ENCODE data around the gene ELMO1.

Gene ELMO1

GRCh38 chr7:36969376-36969775 is 479.3 kb downstream of the ELMO1 start:
- Mint-ChIP-seq H3K4me1 (peaks cover 48% of the 10 kb centered on the region), H3K27ac (peak overlapping the region; percentile 2)

DNA sequence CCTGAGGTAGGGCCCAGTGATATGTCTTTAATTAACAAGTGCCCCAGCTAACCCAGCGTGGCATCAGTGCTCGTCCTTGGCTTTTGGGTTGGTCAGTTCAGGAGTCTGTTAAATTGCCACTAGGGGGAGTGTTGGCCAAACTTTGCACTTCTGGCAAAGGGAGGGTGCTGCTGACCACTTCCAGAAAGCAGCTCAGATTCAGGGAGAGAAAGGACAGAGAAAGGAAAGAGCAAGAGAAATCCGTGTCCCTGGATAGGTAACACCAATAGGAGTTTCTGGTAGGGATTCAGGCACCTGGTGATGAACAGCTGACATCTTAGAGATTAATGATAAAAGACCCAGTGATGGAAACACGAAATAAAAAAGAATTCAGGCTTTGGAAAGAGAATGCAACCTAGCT is 481.3 kb downstream of the ELMO1 start:
- H3K27ac Mint-ChIP-seq = no peak overlapping the region
- H3K4me3 Mint-ChIP-seq = no peak overlapping the region
- H3K36me3 Mint-ChIP-seq = peaks cover 31% of the 10 kb centered on the region
- H3K4me1 Mint-ChIP-seq = peaks cover 56% of the 10 kb centered on the region
- no peaks in the 10 kb centered on the region for H3K9me3 Mint-ChIP-seq
- no peaks in the 10 kb centered on the region for H3K27me3 Mint-ChIP-seq

More at GRCh38 chr7:36969376-36969775, 479.3 kb downstream of the ELMO1 start:
- peaks cover 25% of the 10 kb centered on the region for H3K36me3 Mint-ChIP-seq
- H3K9me3 Mint-ChIP-seq = no peaks in the 10 kb centered on the region
- H3K4me3 Mint-ChIP-seq = no peak overlapping the region
- no peaks in the 10 kb centered on the region for H3K27me3 Mint-ChIP-seq

GRCh38 chr7:36966636-36967035 is 482.0 kb downstream of the ELMO1 start:
- no peak overlapping the region for H3K27ac Mint-ChIP-seq
- H3K9me3 Mint-ChIP-seq = no peaks in the 10 kb centered on the region
- H3K4me3 Mint-ChIP-seq = no peak overlapping the region
- H3K27me3 Mint-ChIP-seq = no peaks in the 10 kb centered on the region
- peaks cover 36% of the 10 kb centered on the region for H3K36me3 Mint-ChIP-seq
- H3K4me1 Mint-ChIP-seq = peaks cover 58% of the 10 kb centered on the region

- Mint-ChIP-seq H3K36me3 (peaks cover 30% of the 10 kb centered on the region), H3K27ac (no peak overlapping the region), H3K4me3 (no peak overlapping the region), H3K9me3 (no peaks in the 10 kb centered on the region), H3K4me1 (peaks cover 54% of the 10 kb centered on the region), H3K27me3 (no peaks in the 10 kb centered on the region)
These were observed 482.6 kb downstream of the ELMO1 start for GRCh38 chr7:36966039-36966438.

GRCh38 chr7:36965625-36966024 is 483.0 kb downstream of the ELMO1 start:
- Mint-ChIP-seq H3K4me3 (no peak overlapping the region), H3K9me3 (no peaks in the 10 kb centered on the region), H3K27ac (no peak overlapping the region), H3K27me3 (no peaks in the 10 kb centered on the region), H3K4me1 (peaks cover 54% of the 10 kb centered on the region), H3K36me3 (peaks cover 26% of the 10 kb centered on the region)

GRCh38 chr7:36964297-36964696 is 484.4 kb downstream of the ELMO1 start:
- H3K36me3 Mint-ChIP-seq = peaks cover 26% of the 10 kb centered on the region
- no peaks in the 10 kb centered on the region for H3K9me3 Mint-ChIP-seq
- no peak overlapping the region for H3K27ac Mint-ChIP-seq
- H3K4me1 Mint-ChIP-seq = peaks cover 49% of the 10 kb centered on the region
- no peak overlapping the region for H3K4me3 Mint-ChIP-seq
- no peaks in the 10 kb centered on the region for H3K27me3 Mint-ChIP-seq

- Mint-ChIP-seq H3K27me3 (no peaks in the 10 kb centered on the region), H3K9me3 (no peaks in the 10 kb centered on the region), H3K36me3 (peaks cover 22% of the 10 kb centered on the region), H3K27ac (peak overlapping the region; percentile 56), H3K4me3 (no peak overlapping the region), H3K4me1 (peaks cover 45% of the 10 kb centered on the region)
These were observed 486.3 kb downstream of the ELMO1 start for GRCh38 chr7:36962367-36962766.

DNA sequence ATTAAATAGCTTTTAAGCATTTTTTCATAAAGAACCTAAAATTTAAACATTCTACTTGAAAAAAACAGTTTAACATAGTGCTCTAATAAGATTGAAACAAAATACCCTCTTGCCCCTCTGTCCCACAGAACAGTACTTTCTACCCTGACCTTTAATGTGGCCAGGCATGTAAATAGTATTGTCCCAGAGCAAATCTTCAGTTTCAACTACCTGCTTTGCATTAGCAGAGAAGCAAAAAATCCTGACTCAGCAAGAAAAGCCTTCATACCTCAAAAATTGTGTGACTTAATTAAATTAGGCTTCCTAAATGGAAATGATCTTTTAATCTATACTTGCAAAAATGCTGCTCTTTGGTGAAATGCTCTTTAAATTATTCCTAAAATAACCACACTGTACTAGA is 487.0 kb downstream of the ELMO1 start:
- no peaks in the 10 kb centered on the region for H3K27me3 Mint-ChIP-seq
- H3K36me3 Mint-ChIP-seq = peaks cover 20% of the 10 kb centered on the region
- H3K4me3 Mint-ChIP-seq = no peak overlapping the region
- H3K27ac Mint-ChIP-seq = no peak overlapping the region
- H3K4me1 Mint-ChIP-seq = peaks cover 43% of the 10 kb centered on the region
- no peaks in the 10 kb centered on the region for H3K9me3 Mint-ChIP-seq

DNA sequence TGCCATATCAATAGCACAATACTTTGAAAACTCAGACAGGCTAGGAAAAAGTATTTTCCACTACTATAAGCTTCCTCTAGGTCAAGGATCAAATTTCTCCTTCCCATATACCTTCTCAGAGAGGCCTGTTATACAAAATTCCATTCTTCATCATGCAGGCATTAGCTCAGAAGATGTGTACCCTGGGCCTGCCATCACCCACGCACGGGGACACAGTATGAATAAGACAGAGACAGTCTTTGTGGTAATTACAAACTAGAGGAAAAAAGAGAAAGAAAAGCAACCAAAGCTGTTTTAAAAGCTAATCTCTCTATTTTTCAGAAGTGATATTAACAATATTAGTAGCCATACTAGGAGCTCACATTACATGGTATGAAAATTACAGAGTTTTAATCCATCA is 487.6 kb downstream of the ELMO1 start:
- H3K9me3 Mint-ChIP-seq = no peaks in the 10 kb centered on the region
- H3K4me3 Mint-ChIP-seq = no peak overlapping the region
- no peaks in the 10 kb centered on the region for H3K27me3 Mint-ChIP-seq
- peaks cover 25% of the 10 kb centered on the region for H3K36me3 Mint-ChIP-seq
- H3K27ac Mint-ChIP-seq = peak overlapping the region; percentile 26
- H3K4me1 Mint-ChIP-seq = peaks cover 39% of the 10 kb centered on the region

DNA sequence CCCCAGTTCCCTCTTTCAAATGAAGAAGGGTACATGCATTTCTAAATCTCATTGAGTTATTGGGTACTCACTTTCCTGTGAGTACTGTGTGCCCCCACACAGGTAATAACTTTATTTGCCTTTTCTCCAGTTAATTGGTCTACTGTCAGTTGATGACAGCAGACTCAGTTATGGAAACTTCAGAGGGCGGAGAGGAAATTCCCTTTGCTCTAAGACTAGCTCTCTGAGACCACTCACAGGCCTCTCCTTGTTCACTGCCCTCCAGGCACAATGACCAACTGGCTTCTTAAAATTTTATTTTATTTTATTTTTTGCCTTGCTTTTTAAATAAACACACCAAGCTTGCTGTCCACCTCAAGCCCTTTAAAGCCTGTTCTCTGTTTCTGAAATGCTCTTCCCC is 488.6 kb downstream of the ELMO1 start:
- Mint-ChIP-seq H3K4me3 (no peak overlapping the region), H3K27ac (no peak overlapping the region), H3K27me3 (no peaks in the 10 kb centered on the region), H3K36me3 (peaks cover 32% of the 10 kb centered on the region), H3K4me1 (peaks cover 41% of the 10 kb centered on the region), H3K9me3 (no peaks in the 10 kb centered on the region)

GRCh38 chr7:36958111-36958733 is 490.4 kb downstream of the ELMO1 start:
- Mint-ChIP-seq H3K36me3 (peaks cover 34% of the 10 kb centered on the region), H3K4me1 (peaks cover 29% of the 10 kb centered on the region), H3K9me3 (no peaks in the 10 kb centered on the region), H3K27me3 (no peaks in the 10 kb centered on the region), H3K4me3 (no peak overlapping the region), H3K27ac (no peak overlapping the region)

DNA sequence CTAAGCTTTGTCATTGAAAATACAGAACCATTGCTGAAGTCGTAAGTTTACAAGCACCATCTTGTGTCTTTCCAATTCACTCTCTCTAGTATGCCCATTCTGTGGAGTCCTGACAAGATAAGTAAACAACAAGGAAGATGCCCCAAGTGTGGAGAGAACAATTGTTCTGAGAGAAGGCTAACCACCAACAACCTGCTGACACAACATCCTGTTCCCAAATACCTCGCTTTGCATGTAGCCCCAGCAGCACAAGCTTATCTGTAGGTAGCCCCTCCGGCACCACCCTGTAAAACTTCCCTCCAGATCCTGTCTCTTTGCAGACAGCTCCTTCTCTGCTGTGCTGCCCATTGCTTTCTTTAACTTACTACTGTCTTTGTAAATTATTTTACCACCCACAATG is 491.0 kb downstream of the ELMO1 start:
- peaks cover 26% of the 10 kb centered on the region for H3K4me1 Mint-ChIP-seq
- H3K36me3 Mint-ChIP-seq = peaks cover 31% of the 10 kb centered on the region
- no peak overlapping the region for H3K27ac Mint-ChIP-seq
- H3K4me3 Mint-ChIP-seq = no peak overlapping the region
- no peaks in the 10 kb centered on the region for H3K9me3 Mint-ChIP-seq
- no peaks in the 10 kb centered on the region for H3K27me3 Mint-ChIP-seq

DNA sequence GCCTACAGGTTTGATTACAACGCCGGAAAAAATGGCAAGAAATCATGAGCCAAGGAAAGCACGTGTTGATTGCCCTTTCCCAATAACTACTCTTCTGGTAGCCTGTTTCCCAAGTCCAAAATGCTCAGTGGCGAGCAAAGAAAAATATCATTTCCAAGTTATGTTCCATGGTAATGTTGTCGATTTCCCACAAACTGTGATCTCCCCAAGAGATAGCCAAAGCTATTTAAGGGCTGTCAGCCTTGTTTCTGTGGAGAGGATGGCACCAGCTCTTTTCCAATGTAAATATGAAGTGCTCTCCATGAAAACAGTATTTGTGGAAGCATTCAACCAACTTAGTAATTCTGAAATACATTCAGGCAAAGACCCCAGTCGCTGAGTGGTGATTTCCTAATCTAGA is 491.9 kb downstream of the ELMO1 start:
- Mint-ChIP-seq H3K9me3 (peaks cover 5% of the 10 kb centered on the region), H3K4me1 (peaks cover 18% of the 10 kb centered on the region), H3K27me3 (no peaks in the 10 kb centered on the region), H3K27ac (no peak overlapping the region), H3K4me3 (no peak overlapping the region), H3K36me3 (peaks cover 32% of the 10 kb centered on the region)

- Mint-ChIP-seq H3K4me3 (no peak overlapping the region), H3K36me3 (peaks cover 44% of the 10 kb centered on the region), H3K9me3 (peaks cover 18% of the 10 kb centered on the region), H3K27me3 (no peaks in the 10 kb centered on the region), H3K4me1 (peaks cover 14% of the 10 kb centered on the region), H3K27ac (no peak overlapping the region)
These were observed 493.1 kb downstream of the ELMO1 start for GRCh38 chr7:36955456-36956129.

- Mint-ChIP-seq H3K9me3 (peaks cover 50% of the 10 kb centered on the region), H3K4me1 (peaks cover 13% of the 10 kb centered on the region), H3K27me3 (no peaks in the 10 kb centered on the region), H3K4me3 (no peak overlapping the region), H3K36me3 (peaks cover 72% of the 10 kb centered on the region), H3K27ac (no peak overlapping the region)
These were observed 497.4 kb downstream of the ELMO1 start for GRCh38 chr7:36951257-36951697.

- Mint-ChIP-seq H3K27ac (peak overlapping the region; percentile 63), H3K4me1 (peaks cover 11% of the 10 kb centered on the region), H3K36me3 (peaks cover 71% of the 10 kb centered on the region), H3K27me3 (no peaks in the 10 kb centered on the region), H3K4me3 (no peak overlapping the region), H3K9me3 (peaks cover 50% of the 10 kb centered on the region)
These were observed 498.7 kb downstream of the ELMO1 start for GRCh38 chr7:36949711-36950600.
